Stimulated activated CD4-positive, alpha-beta T cell treated with anti-CD3 and anti-CD28 coated beads, Interleukin-4, amount 100 ng/mL, for 24 hours (primary cell): Measurements from ENCODE around the gene CXorf51B.
"Not testable (repeated sequence)": the region's sequence is repeated elsewhere in the genome, so short reads cannot be mapped to it uniquely, and the experiment has no call there.

Experiments
- DNase-seq: peaks from one replicate; pipeline ENCODE4 v3.0.0-alpha.2; 2020

Gene CXorf51B

GRCh38 chrX:146809471-146809870 is at the start of gene CXorf51B:
TSS of gene CXorf51B (plus strand) at chrX:146809771. CDS start at chrX:146809792, 21 bp downstream.
- not testable (repeated sequence) for DNase-seq

- DNase-seq: not testable (repeated sequence)
Observed at GRCh38 chrX:146814644-146815043, 5.1 kb downstream of the CXorf51B start, which contains the start of gene CXorf51A. TSS of gene CXorf51A (minus strand) at chrX:146814744. CDS start at chrX:146814723, 21 bp downstream.

- no peak for DNase-seq
Observed at GRCh38 chrX:146831994-146832393, 22.4 kb downstream of the CXorf51B start.

GRCh38 chrX:146854281-146854680 is 44.7 kb downstream of the CXorf51B start:
- no peak for DNase-seq
